ENCODE results near the gene SIRPA.

The SIRPA gene

GRCh38 chr20:1877609-1878200 lies 17.5 kb upstream of the SIRPA start:
- Histone ChIP-seq H4K20me1 (ENCODE audit: control insufficient read depth, insufficient read depth, low read depth, low read length) (peaks cover 3% of the 10 kb centered on the region; the same call in 1 of the 2 replicates), H3K9me3 (ENCODE audit: control insufficient read depth, insufficient read depth, low read length) (no peaks in the 10 kb centered on the region), H3K4me1 (ENCODE audit: control insufficient read depth, low read length) (peaks cover 6% of the 10 kb centered on the region; the same call in 1 of the 2 replicates), H3K4me2 (ENCODE audit: low read length) (no peak overlapping the region), H3K4me3 (ENCODE audit: low read length) (no peak overlapping the region), H3K27ac (ENCODE audit: low read depth, low read length) (no peak overlapping the region), H3K27me3 (ENCODE audit: control insufficient read depth, low read length) (peaks cover 27% of the 10 kb centered on the region), H3F3A (ENCODE audit: control insufficient read depth, insufficient read depth) (no peaks in the 10 kb centered on the region), H3K79me2 (ENCODE audit: control insufficient read depth, low read length) (no peaks in the 10 kb centered on the region), H3K36me3 (ENCODE audit: control insufficient read depth, low read length) (no peaks in the 10 kb centered on the region), H3K9me2 (replicated peaks; ENCODE audit: control insufficient read depth, low read length) (no peaks in the 10 kb centered on the region)
- TF ChIP-seq CTCF (IDR thresholded peaks at IDR 0.05; ENCODE audit: low read depth, low read length, poor library complexity, severe bottlenecking) (no peak), EZH2phosphoT487 (IDR thresholded peaks at IDR 0.05; ENCODE audit: borderline replicate concordance, low read length) (no peak)

GRCh38 chr20:1879369-1879768 lies 15.8 kb upstream of the SIRPA start:
- TF ChIP-seq CTCF (IDR thresholded peaks at IDR 0.05; ENCODE audit: low read depth, low read length, poor library complexity, severe bottlenecking), result no peak
- no peak for TF ChIP-seq EZH2phosphoT487 (IDR thresholded peaks at IDR 0.05; ENCODE audit: borderline replicate concordance, low read length)
- H4K20me1 ChIP-seq (ENCODE audit: control insufficient read depth, insufficient read depth, low read depth, low read length), result peaks cover 3% of the 10 kb centered on the region; the same call in 1 of the 2 replicates
- no peaks in the 10 kb centered on the region for H3K9me3 ChIP-seq (ENCODE audit: control insufficient read depth, insufficient read depth, low read length)
- peaks cover 14% of the 10 kb centered on the region for H3K27me3 ChIP-seq (ENCODE audit: control insufficient read depth, low read length)
- no peaks in the 10 kb centered on the region for H3K9me2 ChIP-seq (replicated peaks; ENCODE audit: control insufficient read depth, low read length)
- H3K79me2 ChIP-seq (ENCODE audit: control insufficient read depth, low read length), result no peaks in the 10 kb centered on the region
- H3K4me3 ChIP-seq (ENCODE audit: low read length), result no peak overlapping the region
- H3K36me3 ChIP-seq (ENCODE audit: control insufficient read depth, low read length), result no peaks in the 10 kb centered on the region
- H3K4me2 ChIP-seq (ENCODE audit: low read length), result no peak overlapping the region
- H3F3A ChIP-seq (ENCODE audit: control insufficient read depth, insufficient read depth), result no peaks in the 10 kb centered on the region
- H3K4me1 ChIP-seq (ENCODE audit: control insufficient read depth, low read length), result peaks cover 11% of the 10 kb centered on the region; the same call in 1 of the 2 replicates
- no peak overlapping the region for H3K27ac ChIP-seq (ENCODE audit: low read depth, low read length)

- no peaks in the 10 kb centered on the region for H3K9me3 ChIP-seq (ENCODE audit: control insufficient read depth, insufficient read depth, low read length)
- no peak overlapping the region for H3K4me3 ChIP-seq (ENCODE audit: low read length)
- no peak overlapping the region for H3K27ac ChIP-seq (ENCODE audit: low read depth, low read length)
- H3K4me1 ChIP-seq (ENCODE audit: control insufficient read depth, low read length), result peaks cover 11% of the 10 kb centered on the region; the same call in 1 of the 2 replicates
- no peaks in the 10 kb centered on the region for H3K79me2 ChIP-seq (ENCODE audit: control insufficient read depth, low read length)
- no peaks in the 10 kb centered on the region for H3K36me3 ChIP-seq (ENCODE audit: control insufficient read depth, low read length)
- H3K9me2 ChIP-seq (replicated peaks; ENCODE audit: control insufficient read depth, low read length), result no peaks in the 10 kb centered on the region
- no peaks in the 10 kb centered on the region for H3F3A ChIP-seq (ENCODE audit: control insufficient read depth, insufficient read depth)
- peaks cover 3% of the 10 kb centered on the region; the same call in 1 of the 2 replicates for H4K20me1 ChIP-seq (ENCODE audit: control insufficient read depth, insufficient read depth, low read depth, low read length)
- H3K4me2 ChIP-seq (ENCODE audit: low read length), result no peak overlapping the region
- TF ChIP-seq CTCF (IDR thresholded peaks at IDR 0.05; ENCODE audit: low read depth, low read length, poor library complexity, severe bottlenecking) (no peak), EZH2phosphoT487 (IDR thresholded peaks at IDR 0.05; ENCODE audit: borderline replicate concordance, low read length) (no peak)
- H3K27me3 ChIP-seq (ENCODE audit: control insufficient read depth, low read length), result peaks cover 14% of the 10 kb centered on the region
These were observed 15.3 kb upstream of the SIRPA start for GRCh38 chr20:1879934-1880333.
